HepG2 (cell line): Measurements from ENCODE around the gene RPS6KB1. TPM values are rescaled to one million over a fixed set of nuclear protein-coding genes. Genes with fewer than 3 reads are reported as not detected.
A peak's percentile ranks its signal among the peaks of the same experiment; 100 is the strongest.

Experiments used
- ADNP ChIP-seq: sonication (generic); formaldehyde crosslinking; IDR thresholded peaks from 2 replicates; pipeline ENCODE4 v1.4.0; 2020; ENCODE audit warnings: missing genetic modification reagents
- BRD4 ChIP-seq: sonication (generic); formaldehyde crosslinking; IDR thresholded peaks from 2 replicates; pipeline ENCODE4 v1.4.0; 2020; ENCODE audit warnings: missing genetic modification reagents
- FOSL1 ChIP-seq: sonication (generic); formaldehyde crosslinking; IDR thresholded peaks from 2 replicates; pipeline ENCODE4 v1.9.0; 2021; ENCODE audit warnings: missing genetic modification reagents, borderline replicate concordance
- GZF1 ChIP-seq: sonication (generic); formaldehyde crosslinking; IDR thresholded peaks from 2 replicates; pipeline ENCODE4 v1.5.1; 2020; ENCODE audit warnings: mild to moderate bottlenecking, missing genetic modification reagents
- KDM2A ChIP-seq: sonication (generic); formaldehyde crosslinking; IDR thresholded peaks from 2 replicates; pipeline ENCODE4 v1.4.0; 2020; ENCODE audit warnings: low read depth, missing genetic modification reagents, borderline replicate concordance
- POLR2G ChIP-seq: fragments of 200-400 bp; formaldehyde crosslinking; IDR thresholded peaks from 2 replicates; pipeline ENCODE4 v1.6.1; 2018; ENCODE audit warnings: mild to moderate bottlenecking, low read depth, low read length, moderate library complexity
- RFXANK ChIP-seq: IDR thresholded peaks from 2 replicates; pipeline ENCODE4 v1.6.1; 2016
- SRY ChIP-seq: sonication (generic); formaldehyde crosslinking; IDR thresholded peaks from 2 replicates; pipeline ENCODE4 v1.8.0; 2022; ENCODE audit warnings: mild to moderate bottlenecking, missing genetic modification reagents
- ZNF234 ChIP-seq: sonication (generic); formaldehyde crosslinking; conservative IDR thresholded peaks from 2 replicates; pipeline ENCODE4 v1.5.1; 2020; ENCODE audit warnings: mild to moderate bottlenecking, missing genetic modification reagents
- ZNF264 ChIP-seq: sonication (generic); formaldehyde crosslinking; IDR thresholded peaks from 2 replicates; pipeline ENCODE4 v1.4.0; 2020; ENCODE audit warnings: missing genetic modification reagents
- ZNF598 ChIP-seq: sonication (generic); formaldehyde crosslinking; IDR thresholded peaks from 2 replicates; pipeline ENCODE4 v1.5.1; 2020; ENCODE audit warnings: mild to moderate bottlenecking, missing genetic modification reagents, borderline replicate concordance
- ZNF629 ChIP-seq: sonication (generic); formaldehyde crosslinking; conservative IDR thresholded peaks from 2 replicates; pipeline ENCODE4 v1.5.0; 2020; ENCODE audit warnings: missing genetic modification reagents
- ZNF652 ChIP-seq: IDR thresholded peaks from 2 replicates; pipeline ENCODE4 v1.6.1; 2016; ENCODE audit warnings: low read depth, borderline replicate concordance
- ZNF720 ChIP-seq: sonication (generic); formaldehyde crosslinking; IDR thresholded peaks from 2 replicates; pipeline ENCODE4 v1.4.0; 2020; ENCODE audit warnings: missing genetic modification reagents
- ZSCAN21 ChIP-seq: sonication (generic); formaldehyde crosslinking; IDR thresholded peaks from 2 replicates; pipeline ENCODE4 v1.8.0; 2022; ENCODE audit warnings: mild to moderate bottlenecking, missing genetic modification reagents, moderate library complexity, borderline replicate concordance
- polyA plus RNA-seq, 8 experiments: library from polyadenylated mRNA; depleted of rRNA in 3 of 8; stranded (reverse) in 7 of 8; unstranded in 1 of 8; fragments of >200 nt; fragmentation: Illumina TruSeq in 4 of 8; extraction: Trizol in 4 of 8; gene quantifications; 2 replicates each; pipeline versions ENCODE4 v1.2.1 to v1.2.3, GENCODE V29; 2011 to 2016; ENCODE audit warnings: low read depth in 4 of 8, missing spikeins in 1 of 8, mixed read lengths in 1 of 8; ENCODE audit not compliant: insufficient read depth in 1 of 8
- total RNA-seq, 5 experiments: library from RNA; depleted of rRNA; stranded (reverse); fragments of >200 nt; fragmentation: Illumina TruSeq; extraction: Trizol; gene quantifications; 2 replicates each; pipeline ENCODE4 v1.2.3, GENCODE V29; 2016; ENCODE audit warnings: low read depth in 1 of 5
- TF ChIP-seq, protein P1 (sequence below), 2 experiments: IDR thresholded peaks; 2 replicates each; pipeline ENCODE4 v1.6.1; 2011 to 2012; ENCODE audit warnings: low read length in 2 of 2, borderline replicate concordance in 1 of 2, low read depth in 1 of 2, mild to moderate bottlenecking in 1 of 2, moderate library complexity in 1 of 2
- TF ChIP-seq, protein P2 (sequence below): sonication (generic); formaldehyde crosslinking; IDR thresholded peaks from 2 replicates; pipeline ENCODE4 v1.9.0; 2021; ENCODE audit warnings: missing genetic modification reagents, borderline replicate concordance
- TF ChIP-seq, protein P3 (sequence below): sonication (generic); formaldehyde crosslinking; IDR thresholded peaks from 2 replicates; pipeline ENCODE4 v1.8.0; 2022; ENCODE audit warnings: missing genetic modification reagents, mild to moderate bottlenecking, inconsistent platforms, borderline replicate concordance
- TF ChIP-seq, protein P4 (sequence below): sonication (generic); formaldehyde crosslinking; IDR thresholded peaks from 2 replicates; pipeline ENCODE4 v1.4.0; 2020; ENCODE audit warnings: missing genetic modification reagents
- TF ChIP-seq, protein P5 (sequence below): sonication (generic); formaldehyde crosslinking; IDR thresholded peaks from 2 replicates; pipeline ENCODE4 v1.8.1; 2023; ENCODE audit warnings: missing genetic modification reagents, inconsistent platforms, borderline replicate concordance

Gene RPS6KB1
- total and polyA plus RNA-seq, 2 of the 13 experiments (the other 11 are each of a cell fraction or from before 2014, with no cell fraction given): 16.5 to 42.2 TPM

DNA sequence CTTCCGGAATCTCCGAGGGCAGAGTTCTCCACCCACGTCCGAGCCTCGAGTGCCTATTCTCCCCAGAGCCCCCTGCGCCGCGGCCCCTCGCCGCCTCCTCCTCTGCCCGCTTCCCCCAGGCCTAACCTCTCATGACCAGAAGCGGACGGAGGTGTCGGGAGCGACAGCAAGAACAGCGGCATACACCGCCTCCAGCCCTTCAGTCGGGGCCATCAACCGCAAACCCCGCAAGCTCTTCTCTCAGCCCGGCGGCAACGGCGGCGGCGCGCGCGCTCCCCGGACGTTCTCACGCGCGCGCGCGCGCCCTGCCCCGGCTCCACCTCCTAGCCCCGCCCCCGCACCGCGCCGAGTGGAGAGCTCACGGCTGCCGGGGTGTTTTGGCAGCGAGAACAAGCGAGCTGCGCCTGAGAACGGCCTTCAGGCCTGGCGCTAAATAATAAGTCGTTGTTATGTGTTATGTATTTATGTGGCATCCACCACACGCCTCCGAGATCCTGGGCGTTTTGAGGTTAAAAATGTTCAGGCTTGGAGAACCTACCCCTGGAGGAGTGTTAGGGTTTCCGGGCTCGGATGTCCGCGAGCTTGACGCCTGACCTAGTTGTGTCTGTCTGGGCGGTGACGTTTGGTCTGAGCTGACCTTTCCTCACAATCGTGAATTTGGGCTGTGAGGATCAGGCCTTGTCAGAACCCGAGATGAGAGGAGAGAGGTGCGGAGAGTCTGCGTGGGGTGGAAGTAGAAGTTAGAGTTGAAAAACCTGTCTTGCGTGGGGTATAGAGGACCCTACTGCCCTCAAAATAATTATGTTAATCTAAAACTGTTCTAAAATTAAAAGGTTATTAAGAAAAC lies 71.8 kb downstream of the RPS6KB1 start, which contains the start of gene RNFT1 (continued):
- TF ChIP-seq RFXANK (CRISPR knock-in tag) (no peak), BRD4 (CRISPR knock-in tag) (peak; percentile 62; the same call in 1 of the 2 replicates), ZNF264 (CRISPR knock-in tag) (0 out of 2 replicates have a peak, but pooled peaks have one; percentile 51), GZF1 (CRISPR knock-in tag) (no peak), ZNF629 (no peak), FOSL1 (CRISPR knock-in tag) (no peak), ZSCAN21 (CRISPR knock-in tag) (no peak), ZNF598 (CRISPR knock-in tag) (no peak; the same call in 1 of the 2 replicates), SRY (peak; percentile 35), ZNF234 (no peak), ZNF720 (CRISPR knock-in tag) (no peak), ZNF652 (CRISPR knock-in tag) (no peak), ADNP (no peak), KDM2A (CRISPR knock-in tag) (peak; percentile 55), POLR2G (peak; percentile 90)
- TF ChIP-seq, protein P1, sequence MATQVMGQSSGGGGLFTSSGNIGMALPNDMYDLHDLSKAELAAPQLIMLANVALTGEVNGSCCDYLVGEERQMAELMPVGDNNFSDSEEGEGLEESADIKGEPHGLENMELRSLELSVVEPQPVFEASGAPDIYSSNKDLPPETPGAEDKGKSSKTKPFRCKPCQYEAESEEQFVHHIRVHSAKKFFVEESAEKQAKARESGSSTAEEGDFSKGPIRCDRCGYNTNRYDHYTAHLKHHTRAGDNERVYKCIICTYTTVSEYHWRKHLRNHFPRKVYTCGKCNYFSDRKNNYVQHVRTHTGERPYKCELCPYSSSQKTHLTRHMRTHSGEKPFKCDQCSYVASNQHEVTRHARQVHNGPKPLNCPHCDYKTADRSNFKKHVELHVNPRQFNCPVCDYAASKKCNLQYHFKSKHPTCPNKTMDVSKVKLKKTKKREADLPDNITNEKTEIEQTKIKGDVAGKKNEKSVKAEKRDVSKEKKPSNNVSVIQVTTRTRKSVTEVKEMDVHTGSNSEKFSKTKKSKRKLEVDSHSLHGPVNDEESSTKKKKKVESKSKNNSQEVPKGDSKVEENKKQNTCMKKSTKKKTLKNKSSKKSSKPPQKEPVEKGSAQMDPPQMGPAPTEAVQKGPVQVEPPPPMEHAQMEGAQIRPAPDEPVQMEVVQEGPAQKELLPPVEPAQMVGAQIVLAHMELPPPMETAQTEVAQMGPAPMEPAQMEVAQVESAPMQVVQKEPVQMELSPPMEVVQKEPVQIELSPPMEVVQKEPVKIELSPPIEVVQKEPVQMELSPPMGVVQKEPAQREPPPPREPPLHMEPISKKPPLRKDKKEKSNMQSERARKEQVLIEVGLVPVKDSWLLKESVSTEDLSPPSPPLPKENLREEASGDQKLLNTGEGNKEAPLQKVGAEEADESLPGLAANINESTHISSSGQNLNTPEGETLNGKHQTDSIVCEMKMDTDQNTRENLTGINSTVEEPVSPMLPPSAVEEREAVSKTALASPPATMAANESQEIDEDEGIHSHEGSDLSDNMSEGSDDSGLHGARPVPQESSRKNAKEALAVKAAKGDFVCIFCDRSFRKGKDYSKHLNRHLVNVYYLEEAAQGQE (IDR thresholded peaks at IDR 0.05; ENCODE audit: borderline replicate concordance in 1 of 2, low read depth in 1 of 2, low read length in 2 of 2): no peak
- TF ChIP-seq, protein P2, sequence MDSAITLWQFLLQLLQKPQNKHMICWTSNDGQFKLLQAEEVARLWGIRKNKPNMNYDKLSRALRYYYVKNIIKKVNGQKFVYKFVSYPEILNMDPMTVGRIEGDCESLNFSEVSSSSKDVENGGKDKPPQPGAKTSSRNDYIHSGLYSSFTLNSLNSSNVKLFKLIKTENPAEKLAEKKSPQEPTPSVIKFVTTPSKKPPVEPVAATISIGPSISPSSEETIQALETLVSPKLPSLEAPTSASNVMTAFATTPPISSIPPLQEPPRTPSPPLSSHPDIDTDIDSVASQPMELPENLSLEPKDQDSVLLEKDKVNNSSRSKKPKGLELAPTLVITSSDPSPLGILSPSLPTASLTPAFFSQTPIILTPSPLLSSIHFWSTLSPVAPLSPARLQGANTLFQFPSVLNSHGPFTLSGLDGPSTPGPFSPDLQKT (CRISPR knock-in tag): no peak
- TF ChIP-seq, protein P3, sequence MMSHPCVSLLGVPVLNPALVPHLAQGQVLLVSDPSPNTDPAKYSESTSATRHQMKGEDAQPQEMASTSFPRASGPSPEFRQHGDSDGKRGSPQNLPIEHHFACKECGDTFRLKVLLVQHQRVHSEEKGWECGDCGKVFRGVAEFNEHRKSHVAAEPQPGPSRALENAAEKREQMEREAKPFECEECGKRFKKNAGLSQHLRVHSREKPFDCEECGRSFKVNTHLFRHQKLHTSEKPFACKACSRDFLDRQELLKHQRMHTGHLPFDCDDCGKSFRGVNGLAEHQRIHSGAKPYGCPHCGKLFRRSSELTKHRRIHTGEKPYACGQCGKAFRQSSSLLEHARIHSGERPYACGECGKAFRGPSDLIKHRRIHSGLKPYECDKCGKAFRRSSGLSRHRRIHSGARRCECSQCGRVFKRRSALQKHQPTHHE (CRISPR knock-in tag): no peak
- TF ChIP-seq, protein P4, sequence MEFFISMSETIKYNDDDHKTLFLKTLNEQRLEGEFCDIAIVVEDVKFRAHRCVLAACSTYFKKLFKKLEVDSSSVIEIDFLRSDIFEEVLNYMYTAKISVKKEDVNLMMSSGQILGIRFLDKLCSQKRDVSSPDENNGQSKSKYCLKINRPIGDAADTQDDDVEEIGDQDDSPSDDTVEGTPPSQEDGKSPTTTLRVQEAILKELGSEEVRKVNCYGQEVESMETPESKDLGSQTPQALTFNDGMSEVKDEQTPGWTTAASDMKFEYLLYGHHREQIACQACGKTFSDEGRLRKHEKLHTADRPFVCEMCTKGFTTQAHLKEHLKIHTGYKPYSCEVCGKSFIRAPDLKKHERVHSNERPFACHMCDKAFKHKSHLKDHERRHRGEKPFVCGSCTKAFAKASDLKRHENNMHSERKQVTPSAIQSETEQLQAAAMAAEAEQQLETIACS (CRISPR knock-in tag): peak; percentile 96
- TF ChIP-seq, protein P5, sequence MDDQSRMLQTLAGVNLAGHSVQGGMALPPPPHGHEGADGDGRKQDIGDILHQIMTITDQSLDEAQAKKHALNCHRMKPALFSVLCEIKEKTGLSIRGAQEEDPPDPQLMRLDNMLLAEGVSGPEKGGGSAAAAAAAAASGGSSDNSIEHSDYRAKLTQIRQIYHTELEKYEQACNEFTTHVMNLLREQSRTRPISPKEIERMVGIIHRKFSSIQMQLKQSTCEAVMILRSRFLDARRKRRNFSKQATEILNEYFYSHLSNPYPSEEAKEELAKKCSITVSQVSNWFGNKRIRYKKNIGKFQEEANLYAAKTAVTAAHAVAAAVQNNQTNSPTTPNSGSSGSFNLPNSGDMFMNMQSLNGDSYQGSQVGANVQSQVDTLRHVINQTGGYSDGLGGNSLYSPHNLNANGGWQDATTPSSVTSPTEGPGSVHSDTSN (CRISPR knock-in tag): no peak
